ENCODE results near the gene ANKMY2. TPM values are rescaled to one million over a fixed set of nuclear protein-coding genes. Genes with fewer than 3 reads are reported as not detected.

Gene ANKMY2
- total and polyA plus RNA-seq, 4 donors = 9.4 to 22.5 (median 12.9) TPM

DNA sequence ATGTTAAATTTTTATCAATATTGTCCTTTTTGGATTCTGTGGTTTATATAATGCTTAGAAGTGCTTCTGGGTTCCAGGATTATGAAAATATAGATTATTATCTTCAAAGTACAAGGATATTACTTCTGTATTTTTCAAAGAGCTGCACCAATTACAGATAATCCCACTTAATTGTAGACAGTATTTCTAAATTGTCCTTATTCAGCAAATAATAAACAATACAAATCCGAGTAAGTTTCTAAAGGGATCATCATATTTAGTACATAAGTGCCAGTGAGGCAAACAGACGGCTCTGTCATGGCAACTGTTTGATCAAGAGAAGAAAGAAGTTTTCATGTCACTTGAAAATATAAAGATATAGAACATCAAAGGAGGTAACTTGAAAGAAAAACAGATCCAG lies 19.2 kb downstream of the ANKMY2 start:
- whole genome bisulfite sequencing, 2 donors = 92 to 93% methylated on average over 2 of the region's 2 CpGs

DNA sequence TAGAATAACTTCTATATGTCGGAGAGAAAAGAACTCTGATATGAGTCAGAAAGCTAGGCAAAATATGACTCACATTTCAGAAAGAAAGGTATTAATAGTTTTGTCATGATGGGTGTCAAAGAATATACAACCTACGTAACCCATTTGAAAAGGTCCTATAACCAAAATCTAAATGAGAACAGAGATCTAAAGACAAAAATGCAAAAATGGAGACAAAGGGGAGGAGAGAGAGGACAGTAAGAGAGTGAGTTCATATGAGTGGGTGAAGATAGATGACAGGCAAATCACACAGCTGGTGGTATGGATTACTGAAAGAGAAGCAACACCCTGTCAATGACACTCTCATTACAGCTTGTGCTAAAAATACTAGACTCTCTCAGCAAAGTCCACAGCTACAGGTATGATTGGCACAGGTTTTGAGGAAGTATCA lies 25.6 kb downstream of the ANKMY2 start:
- peaks cover 0 to 7% of the 10 kb centered on the region in 2 donors for H3K36me3 ChIP-seq (ENCODE audit: control insufficient read depth in 1 of 2, insufficient read depth in 2 of 2, low read length in 1 of 2)
- no peak overlapping the region for H3K4me3 ChIP-seq (ENCODE audit: low read length in 2 of 2)
- no peak for DNase-seq
- intact Hi-C loops (cut with DNase I) = no loop called here
- no peaks in the 10 kb centered on the region for H3K9me3 ChIP-seq (ENCODE audit: control insufficient read depth, low read length)
- ATAC-seq (ENCODE audit: low FRiP score) = no peak
- 94% methylated on average over 2 of the region's 2 CpGs for WGBS, 2 donors
- no peak overlapping the region for H3K27ac ChIP-seq (ENCODE audit: low read depth in 1 of 2, low read length in 2 of 2)
- H3K27me3 ChIP-seq (ENCODE audit: control insufficient read depth in 1 of 2, insufficient read depth in 2 of 2, low read length in 1 of 2) = no peaks in the 10 kb centered on the region
- H3K4me1 ChIP-seq (ENCODE audit: control insufficient read depth in 1 of 2, insufficient read depth in 2 of 2, low read length in 2 of 2) = no peaks in the 10 kb centered on the region

More for the DNA sequence above, 19.2 kb downstream of the ANKMY2 start:
- no peaks in the 10 kb centered on the region for H3K4me1 ChIP-seq (ENCODE audit: control insufficient read depth in 1 of 2, insufficient read depth in 2 of 2, low read length in 2 of 2)
- no peak overlapping the region for H3K4me3 ChIP-seq (ENCODE audit: low read length in 2 of 2)
- DNase-seq (no peak), ATAC-seq (ENCODE audit: low FRiP score) (no peak)
- H3K9me3 ChIP-seq (ENCODE audit: control insufficient read depth, low read length) = no peaks in the 10 kb centered on the region
- no peaks in the 10 kb centered on the region for H3K36me3 ChIP-seq (ENCODE audit: control insufficient read depth in 1 of 2, insufficient read depth in 2 of 2, low read length in 1 of 2)
- no peak overlapping the region for H3K27ac ChIP-seq (ENCODE audit: low read depth in 1 of 2, low read length in 2 of 2)
- intact Hi-C loops (cut with DNase I) = no loop called here
- no peaks in the 10 kb centered on the region for H3K27me3 ChIP-seq (ENCODE audit: control insufficient read depth in 1 of 2, insufficient read depth in 2 of 2, low read length in 1 of 2)

DNA sequence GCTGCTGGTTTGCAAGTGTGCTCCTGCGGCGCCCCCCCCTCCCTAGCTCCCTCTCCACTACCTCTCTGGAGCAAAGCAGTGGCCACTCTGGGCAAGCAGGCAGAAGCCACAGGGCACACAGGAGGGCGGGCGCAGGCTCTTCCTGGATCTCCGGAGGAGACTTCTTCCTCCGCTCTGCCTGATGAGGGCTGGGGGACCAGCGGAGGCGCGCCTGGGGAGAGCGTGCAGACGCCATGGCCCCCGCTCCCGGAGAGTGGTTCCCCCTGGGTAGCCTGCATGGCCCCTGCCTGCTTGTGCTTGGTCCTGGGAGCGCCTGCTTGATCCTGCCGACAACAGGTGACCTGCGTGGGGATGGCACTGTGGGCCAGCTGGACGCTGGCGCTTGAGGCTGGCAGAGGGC lies 29.0 kb downstream of the ANKMY2 start:
- Histone ChIP-seq H3K27ac (ENCODE audit: low read depth in 1 of 2, low read length in 2 of 2) (no peak overlapping the region), H3K4me1 (ENCODE audit: control insufficient read depth in 1 of 2, insufficient read depth in 2 of 2, low read length in 2 of 2) (no peaks in the 10 kb centered on the region), H3K9me3 (ENCODE audit: control insufficient read depth, low read length) (no peaks in the 10 kb centered on the region), H3K4me3 (ENCODE audit: low read length in 2 of 2) (no peak overlapping the region), H3K36me3 (ENCODE audit: control insufficient read depth in 1 of 2, insufficient read depth in 2 of 2, low read length in 1 of 2) (peaks cover 0 to 7% of the 10 kb centered on the region in 2 donors), H3K27me3 (ENCODE audit: control insufficient read depth in 1 of 2, insufficient read depth in 2 of 2, low read length in 1 of 2) (no peaks in the 10 kb centered on the region)
- intact Hi-C loops (cut with DNase I) = no loop called here
- WGBS, 2 donors = 89 to 90% methylated on average over 18 of the region's 18 CpGs
- ATAC-seq (ENCODE audit: low FRiP score) (no peak), DNase-seq (no peak)

DNA sequence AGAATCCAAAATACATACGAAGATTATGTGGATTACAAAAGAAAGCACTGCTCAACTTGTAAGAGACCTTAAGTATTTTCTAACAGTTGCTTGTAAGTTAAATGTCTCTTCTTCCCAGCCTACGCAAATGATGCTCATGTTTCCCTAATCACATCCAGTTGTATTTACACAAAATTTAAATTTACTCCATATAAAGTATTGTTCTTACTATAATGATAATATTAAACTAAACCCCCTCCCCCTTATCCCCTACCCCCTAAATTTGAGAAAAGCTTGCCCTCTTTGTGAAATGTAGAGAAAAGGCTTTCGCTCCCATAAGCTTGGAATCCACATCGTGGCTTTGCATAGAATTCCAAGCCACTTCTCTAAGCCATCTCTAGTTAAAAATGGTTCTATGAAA lies 29.4 kb downstream of the ANKMY2 start:
- Histone ChIP-seq H3K36me3 (ENCODE audit: control insufficient read depth in 1 of 2, insufficient read depth in 2 of 2, low read length in 1 of 2) (peaks cover 0 to 7% of the 10 kb centered on the region in 2 donors), H3K27ac (ENCODE audit: low read depth in 1 of 2, low read length in 2 of 2) (no peak overlapping the region), H3K9me3 (ENCODE audit: control insufficient read depth, low read length) (no peaks in the 10 kb centered on the region), H3K27me3 (ENCODE audit: control insufficient read depth in 1 of 2, insufficient read depth in 2 of 2, low read length in 1 of 2) (no peaks in the 10 kb centered on the region), H3K4me1 (ENCODE audit: control insufficient read depth in 1 of 2, insufficient read depth in 2 of 2, low read length in 2 of 2) (no peaks in the 10 kb centered on the region), H3K4me3 (ENCODE audit: low read length in 2 of 2) (no peak overlapping the region)
- 61 to 63% methylated on average over 4 of the region's 4 CpGs for WGBS, 2 donors
- intact Hi-C loops (cut with DNase I) = no loop called here
- no peak for ATAC-seq (ENCODE audit: low FRiP score)
- no peak for DNase-seq

DNA sequence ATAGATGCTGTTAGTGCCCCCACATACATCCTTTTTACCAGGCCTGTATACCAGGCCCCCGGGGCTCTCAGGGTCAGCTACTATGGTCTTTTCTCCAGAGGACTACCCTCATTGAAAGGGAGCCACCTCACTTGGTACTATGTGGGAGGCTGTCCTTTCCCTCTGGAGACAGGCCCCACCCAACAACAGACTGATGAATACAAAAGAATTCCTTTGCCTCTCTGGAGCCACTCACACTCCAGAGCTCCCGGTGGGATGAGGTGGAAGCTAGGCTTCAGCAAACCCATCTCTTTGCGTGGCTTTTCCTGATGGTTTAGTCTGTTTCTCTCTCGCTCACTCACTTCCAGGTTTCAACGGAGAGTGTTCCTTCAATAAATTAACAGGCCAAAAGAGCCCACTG lies 30.3 kb downstream of the ANKMY2 start:
- Histone ChIP-seq H3K36me3 (ENCODE audit: control insufficient read depth in 1 of 2, insufficient read depth in 2 of 2, low read length in 1 of 2) (peaks cover 0 to 7% of the 10 kb centered on the region in 2 donors), H3K27ac (ENCODE audit: low read depth in 1 of 2, low read length in 2 of 2) (no peak overlapping the region), H3K27me3 (ENCODE audit: control insufficient read depth in 1 of 2, insufficient read depth in 2 of 2, low read length in 1 of 2) (no peaks in the 10 kb centered on the region), H3K4me3 (ENCODE audit: low read length in 2 of 2) (no peak overlapping the region), H3K9me3 (ENCODE audit: control insufficient read depth, low read length) (no peaks in the 10 kb centered on the region), H3K4me1 (ENCODE audit: control insufficient read depth in 1 of 2, insufficient read depth in 2 of 2, low read length in 2 of 2) (no peaks in the 10 kb centered on the region)
- ATAC-seq (ENCODE audit: low FRiP score) (no peak), DNase-seq (no peak)
- WGBS, 2 donors = 76 to 80% methylated on average over 5 of the region's 5 CpGs
- intact Hi-C loops (cut with DNase I) = no loop called here

DNA sequence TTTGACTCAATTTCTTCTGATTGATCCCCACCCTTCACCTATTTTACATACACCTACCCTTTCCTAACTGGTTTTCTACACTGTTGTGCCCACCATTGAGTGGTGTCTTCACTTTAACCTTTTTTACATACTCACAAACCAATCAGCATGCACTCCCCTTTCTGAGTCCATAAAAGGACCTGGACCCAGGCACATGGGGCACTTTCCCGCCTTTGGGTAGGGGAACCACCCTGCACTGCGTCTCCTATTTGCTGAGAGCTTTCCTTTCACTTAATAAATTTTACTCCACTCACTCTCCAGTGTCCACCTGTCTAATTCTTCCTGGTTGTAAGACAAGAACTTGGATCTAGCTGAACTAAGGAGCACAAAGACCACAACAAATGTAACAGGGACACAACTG lies 33.8 kb downstream of the ANKMY2 start:
- H3K4me1 ChIP-seq (ENCODE audit: control insufficient read depth in 1 of 2, insufficient read depth in 2 of 2, low read length in 2 of 2) = no peaks in the 10 kb centered on the region
- intact Hi-C loops (cut with DNase I) = no loop called here
- WGBS, 2 donors = 93 to 94% methylated on average over 2 of the region's 2 CpGs
- DNase-seq (no peak), ATAC-seq (ENCODE audit: low FRiP score) (no peak)
- no peaks in the 10 kb centered on the region for H3K27me3 ChIP-seq (ENCODE audit: control insufficient read depth in 1 of 2, insufficient read depth in 2 of 2, low read length in 1 of 2)
- H3K27ac ChIP-seq (ENCODE audit: low read depth in 1 of 2, low read length in 2 of 2) = no peak overlapping the region
- H3K36me3 ChIP-seq (ENCODE audit: control insufficient read depth in 1 of 2, insufficient read depth in 2 of 2, low read length in 1 of 2) = peaks cover 0 to 4% of the 10 kb centered on the region in 2 donors
- no peak overlapping the region for H3K4me3 ChIP-seq (ENCODE audit: low read length in 2 of 2)
- no peaks in the 10 kb centered on the region for H3K9me3 ChIP-seq (ENCODE audit: control insufficient read depth, low read length)

DNA sequence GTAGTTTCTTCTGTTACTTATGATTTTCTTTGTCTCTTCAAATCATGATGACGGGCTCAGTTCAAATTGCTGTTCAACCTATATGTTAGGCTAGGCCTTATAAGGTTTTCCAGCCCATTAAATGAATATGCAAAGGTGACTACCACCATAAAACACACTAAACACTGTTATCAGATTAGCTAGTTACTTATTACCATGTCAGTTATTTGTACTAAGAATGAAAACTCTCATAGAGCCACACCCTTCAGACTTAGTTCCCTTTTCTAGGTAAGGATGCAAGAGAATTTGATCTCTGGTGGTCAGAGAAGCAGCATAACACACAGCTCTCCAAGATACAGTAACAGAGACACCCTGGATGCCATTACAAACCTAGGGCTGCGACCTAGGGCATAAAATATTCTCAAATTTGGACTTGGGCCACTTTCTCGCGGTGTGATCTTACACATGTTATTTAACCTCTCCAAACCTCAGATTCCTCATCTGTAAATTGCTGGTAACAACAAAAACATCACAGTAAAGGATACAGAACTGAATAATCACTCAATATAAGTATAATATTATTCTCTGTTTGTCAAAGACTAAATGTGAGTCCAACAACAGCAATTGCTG lies 35.6 kb downstream of the ANKMY2 start:
- intact Hi-C loops (cut with DNase I) = loop anchor here in 1 of 2 donors (10.0 kb wide), 1 partner anchor 305 kb away; no protein-coding TSS in a partner anchor
- no peaks in the 10 kb centered on the region for H3K36me3 ChIP-seq (ENCODE audit: control insufficient read depth in 1 of 2, insufficient read depth in 2 of 2, low read length in 1 of 2)
- no peaks in the 10 kb centered on the region for H3K4me1 ChIP-seq (ENCODE audit: control insufficient read depth in 1 of 2, insufficient read depth in 2 of 2, low read length in 2 of 2)
- no peak overlapping the region for H3K27ac ChIP-seq (ENCODE audit: low read depth in 1 of 2, low read length in 2 of 2)
- H3K4me3 ChIP-seq (ENCODE audit: low read length in 2 of 2) = no peak overlapping the region
- WGBS, 2 donors = 74 to 78% methylated on average over 4 of the region's 4 CpGs
- no peaks in the 10 kb centered on the region for H3K9me3 ChIP-seq (ENCODE audit: control insufficient read depth, low read length)
- ATAC-seq (ENCODE audit: low FRiP score) (no peak), DNase-seq (no peak)
- H3K27me3 ChIP-seq (ENCODE audit: control insufficient read depth in 1 of 2, insufficient read depth in 2 of 2, low read length in 1 of 2) = no peaks in the 10 kb centered on the region

DNA sequence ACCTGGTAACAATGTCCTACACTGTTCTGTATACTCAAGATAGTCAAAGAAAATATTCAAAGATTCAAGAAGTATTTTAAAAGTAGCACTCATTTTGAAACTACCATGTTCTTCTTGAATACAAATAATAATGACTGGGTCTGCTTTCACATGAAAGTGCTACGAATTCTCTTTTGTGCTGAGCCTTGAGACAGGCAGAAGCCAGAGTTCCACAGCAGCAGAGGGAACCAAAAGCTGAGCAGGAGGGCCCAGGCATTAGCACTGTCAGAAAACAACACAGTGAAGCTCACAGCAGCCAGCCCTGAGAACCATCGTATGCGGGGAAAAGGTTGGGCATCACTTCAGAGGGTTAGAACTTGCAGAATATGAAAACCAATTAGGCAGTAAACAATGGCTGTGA lies 38.9 kb downstream of the ANKMY2 start:
- 84% methylated on average over 3 of the region's 3 CpGs for WGBS, 2 donors

DNA sequence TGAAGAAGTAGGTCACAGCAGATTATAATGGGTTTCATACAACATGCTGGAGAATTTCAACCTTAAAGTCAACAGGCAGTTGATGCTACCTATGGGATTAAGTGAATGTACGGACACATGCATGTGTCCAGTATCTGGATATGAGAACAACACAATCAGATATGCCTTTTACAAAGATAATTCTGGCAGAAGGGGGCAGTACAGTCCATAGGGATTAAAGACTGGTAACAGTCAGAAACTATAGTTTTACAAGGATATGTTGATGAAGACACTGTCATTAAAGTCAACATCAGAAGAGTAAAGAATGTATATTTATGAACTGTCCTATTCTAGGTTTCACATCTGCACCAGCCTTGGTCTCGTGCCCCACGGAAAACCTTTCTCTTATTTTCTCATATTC lies 41.5 kb downstream of the ANKMY2 start:
- Histone ChIP-seq H3K4me1 (ENCODE audit: control insufficient read depth in 1 of 2, insufficient read depth in 2 of 2, low read length in 2 of 2) (no peaks in the 10 kb centered on the region), H3K36me3 (ENCODE audit: control insufficient read depth in 1 of 2, insufficient read depth in 2 of 2, low read length in 1 of 2) (peaks cover 3 to 8% of the 10 kb centered on the region in 2 donors), H3K9me3 (ENCODE audit: control insufficient read depth, low read length) (no peaks in the 10 kb centered on the region), H3K27me3 (ENCODE audit: control insufficient read depth in 1 of 2, insufficient read depth in 2 of 2, low read length in 1 of 2) (no peaks in the 10 kb centered on the region), H3K27ac (ENCODE audit: low read depth in 1 of 2, low read length in 2 of 2) (no peak overlapping the region), H3K4me3 (ENCODE audit: low read length in 2 of 2) (no peak overlapping the region)
- intact Hi-C loops (cut with DNase I) = loop anchor here in 1 of 2 donors (10.0 kb wide), 1 partner anchor 311 kb away; no protein-coding TSS in a partner anchor
- ATAC-seq (ENCODE audit: low FRiP score) (no peak), DNase-seq (no peak)
- 93 to 96% methylated on average over 3 of the region's 3 CpGs for WGBS, 2 donors

More for the DNA sequence above, 38.9 kb downstream of the ANKMY2 start:
- no peaks in the 10 kb centered on the region for H3K9me3 ChIP-seq (ENCODE audit: control insufficient read depth, low read length)
- no peaks in the 10 kb centered on the region for H3K4me1 ChIP-seq (ENCODE audit: control insufficient read depth in 1 of 2, insufficient read depth in 2 of 2, low read length in 2 of 2)
- no peak for ATAC-seq (ENCODE audit: low FRiP score)
- H3K27me3 ChIP-seq (ENCODE audit: control insufficient read depth in 1 of 2, insufficient read depth in 2 of 2, low read length in 1 of 2) = no peaks in the 10 kb centered on the region
- H3K4me3 ChIP-seq (ENCODE audit: low read length in 2 of 2) = no peak overlapping the region
- intact Hi-C loops (cut with DNase I) = loop anchor here in 1 of 2 donors (10.0 kb wide), 1 partner anchor 308 kb away; no protein-coding TSS in a partner anchor
- DNase-seq = no peak
- H3K27ac ChIP-seq (ENCODE audit: low read depth in 1 of 2, low read length in 2 of 2) = no peak overlapping the region
- H3K36me3 ChIP-seq (ENCODE audit: control insufficient read depth in 1 of 2, insufficient read depth in 2 of 2, low read length in 1 of 2) = peaks cover 3 to 5% of the 10 kb centered on the region in 2 donors
